HUES64 (cell line): ENCODE data around the gene RHBDD1.

ENCODE experiments used
- H3K27ac ChIP-seq: 2 replicates; pipeline ENCODE4 v1.7.0; 2013; ENCODE audit warnings: low read depth, low read length, inconsistent platforms
- H3K27me3 ChIP-seq: 2 replicates; pipeline ENCODE4 v1.6.1; 2013; ENCODE audit warnings: mild to moderate bottlenecking, low read length; ENCODE audit not compliant: insufficient read depth
- H3K36me3 ChIP-seq: 2 replicates; pipeline ENCODE4 v1.6.1; 2013; ENCODE audit warnings: mild to moderate bottlenecking, low read length; ENCODE audit not compliant: insufficient read depth
- H3K4me1 ChIP-seq: 2 replicates; pipeline ENCODE4 v1.6.1; 2013; ENCODE audit warnings: mild to moderate bottlenecking, low read length, moderate library complexity; ENCODE audit not compliant: insufficient read depth
- H3K4me3 ChIP-seq: 2 replicates; pipeline ENCODE4 v1.5.1; 2013; ENCODE audit warnings: mild to moderate bottlenecking, low read length, moderate library complexity
- H3K9ac ChIP-seq: 2 replicates; pipeline ENCODE4 v1.6.1; 2013; ENCODE audit warnings: mild to moderate bottlenecking, low read depth, low read length
- H3K9me3 ChIP-seq: 2 replicates; pipeline ENCODE4 v1.6.1; 2013; ENCODE audit warnings: low read depth, low read length; ENCODE audit not compliant: insufficient read depth
- WGBS: fragments of 150-250, 120-280 bp; methylation state at CpG from one replicate; pipeline ENCODE4 v1.1.7; 2013; ENCODE audit warnings: missing lambda C conversion rate; 5-methylcytosine and 5-hydroxymethylcytosine counted together

Gene RHBDD1

GRCh38 chr2:226849349-226849748, 13.5 kb downstream of the RHBDD1 start:
- Histone ChIP-seq H3K27ac (no peak overlapping the region), H3K9me3 (no peaks in the 10 kb centered on the region), H3K9ac (no peak overlapping the region), H3K36me3 (no peaks in the 10 kb centered on the region), H3K4me1 (no peaks in the 10 kb centered on the region), H3K27me3 (no peaks in the 10 kb centered on the region), H3K4me3 (no peak overlapping the region)
- 76% methylated on average over 2 of the region's 2 CpGs for WGBS

- Histone ChIP-seq H3K4me1 (no peaks in the 10 kb centered on the region), H3K27me3 (no peaks in the 10 kb centered on the region), H3K9me3 (no peaks in the 10 kb centered on the region), H3K9ac (no peak overlapping the region), H3K36me3 (no peaks in the 10 kb centered on the region), H3K4me3 (no peak overlapping the region), H3K27ac (no peak overlapping the region)
- WGBS: 95% methylated on average over 3 of the region's 5 CpGs
Measured at GRCh38 chr2:226850024-226850423, 14.2 kb downstream of the RHBDD1 start.

- no peak overlapping the region for H3K9ac ChIP-seq
- no peak overlapping the region for H3K4me3 ChIP-seq
- no peaks in the 10 kb centered on the region for H3K9me3 ChIP-seq
- H3K27ac ChIP-seq: no peak overlapping the region
- WGBS: 100% methylated on average over 1 of the region's 2 CpGs
- no peaks in the 10 kb centered on the region for H3K27me3 ChIP-seq
- no peaks in the 10 kb centered on the region for H3K36me3 ChIP-seq
- H3K4me1 ChIP-seq: no peaks in the 10 kb centered on the region
Measured at GRCh38 chr2:226855787-226856186, 19.9 kb downstream of the RHBDD1 start.

- Histone ChIP-seq H3K4me1 (peaks cover 11% of the 10 kb centered on the region), H3K9ac (no peak overlapping the region), H3K9me3 (no peaks in the 10 kb centered on the region), H3K27me3 (no peaks in the 10 kb centered on the region), H3K4me3 (no peak overlapping the region), H3K36me3 (peaks cover 4% of the 10 kb centered on the region; the same call in 1 of the 2 replicates), H3K27ac (no peak overlapping the region)
Measured at GRCh38 chr2:226860087-226860486, 24.2 kb downstream of the RHBDD1 start.

GRCh38 chr2:226862623-226863022, 26.8 kb downstream of the RHBDD1 start:
- Histone ChIP-seq H3K27me3 (no peaks in the 10 kb centered on the region), H3K36me3 (peaks cover 15% of the 10 kb centered on the region), H3K9me3 (no peaks in the 10 kb centered on the region), H3K4me3 (no peak overlapping the region), H3K4me1 (peaks cover 15% of the 10 kb centered on the region), H3K27ac (no peak overlapping the region), H3K9ac (no peak overlapping the region)
- whole genome bisulfite sequencing: 91% methylated on average over 2 of the region's 2 CpGs

GRCh38 chr2:226865273-226865672, 29.4 kb downstream of the RHBDD1 start:
- peaks cover 15% of the 10 kb centered on the region for H3K36me3 ChIP-seq
- no peak overlapping the region for H3K4me3 ChIP-seq
- no peaks in the 10 kb centered on the region for H3K9me3 ChIP-seq
- WGBS: 83% methylated on average over 1 of the region's 1 CpG
- peak overlapping the region; percentile 4; the same call in 1 of the 2 replicates for H3K9ac ChIP-seq
- H3K27me3 ChIP-seq: no peaks in the 10 kb centered on the region
- peak overlapping the region; percentile 30; the same call in 1 of the 2 replicates for H3K27ac ChIP-seq
- H3K4me1 ChIP-seq: peaks cover 38% of the 10 kb centered on the region

- Histone ChIP-seq H3K4me1 (peaks cover 38% of the 10 kb centered on the region), H3K9me3 (no peaks in the 10 kb centered on the region), H3K4me3 (no peak overlapping the region), H3K9ac (no peak overlapping the region), H3K27ac (no peak overlapping the region), H3K36me3 (peaks cover 15% of the 10 kb centered on the region), H3K27me3 (no peaks in the 10 kb centered on the region)
- WGBS: 89% methylated on average over 6 of the region's 6 CpGs
Measured at GRCh38 chr2:226865710-226866109, 29.9 kb downstream of the RHBDD1 start.

- no peaks in the 10 kb centered on the region for H3K9me3 ChIP-seq
- peaks cover 31% of the 10 kb centered on the region for H3K4me1 ChIP-seq
- H3K4me3 ChIP-seq: no peak overlapping the region
- no peak overlapping the region for H3K9ac ChIP-seq
- WGBS: 37% methylated on average over 7 of the region's 7 CpGs
- H3K27ac ChIP-seq: peak overlapping the region; percentile 41; the same call in 1 of the 2 replicates
- H3K27me3 ChIP-seq: no peaks in the 10 kb centered on the region
- peaks cover 15% of the 10 kb centered on the region for H3K36me3 ChIP-seq
Measured at GRCh38 chr2:226868331-226869162, 32.7 kb downstream of the RHBDD1 start.

GRCh38 chr2:226869371-226869770, 33.5 kb downstream of the RHBDD1 start:
- Histone ChIP-seq H3K9me3 (no peaks in the 10 kb centered on the region), H3K4me1 (peaks cover 31% of the 10 kb centered on the region), H3K4me3 (no peak overlapping the region), H3K27ac (peak overlapping the region; percentile 64; the same call in 1 of the 2 replicates), H3K36me3 (peaks cover 15% of the 10 kb centered on the region), H3K27me3 (no peaks in the 10 kb centered on the region), H3K9ac (no peak overlapping the region)
- 73% methylated on average over 5 of the region's 5 CpGs for WGBS

- Histone ChIP-seq H3K27ac (no peak overlapping the region), H3K36me3 (no peaks in the 10 kb centered on the region), H3K9ac (no peak overlapping the region), H3K4me1 (peaks cover 27% of the 10 kb centered on the region), H3K27me3 (no peaks in the 10 kb centered on the region), H3K4me3 (no peak overlapping the region), H3K9me3 (no peaks in the 10 kb centered on the region)
- 95% methylated on average over 2 of the region's 2 CpGs for WGBS
Measured at GRCh38 chr2:226873051-226873620, 37.3 kb downstream of the RHBDD1 start.

- H3K9ac ChIP-seq: no peak overlapping the region
- H3K27me3 ChIP-seq: no peaks in the 10 kb centered on the region
- H3K27ac ChIP-seq: no peak overlapping the region
- peaks cover 20% of the 10 kb centered on the region for H3K4me1 ChIP-seq
- no CpG with 5 or more reads among the region's 1 CpG for WGBS
- no peaks in the 10 kb centered on the region for H3K9me3 ChIP-seq
- no peaks in the 10 kb centered on the region for H3K36me3 ChIP-seq
- no peak overlapping the region for H3K4me3 ChIP-seq
Measured at GRCh38 chr2:226873826-226874225, 38.0 kb downstream of the RHBDD1 start.
